ENCODE data around the gene PHF14. TPM values are rescaled to one million over a fixed set of nuclear protein-coding genes. Genes with fewer than 3 reads are reported as not detected.

PHF14 gene
- total RNA-seq, 1 experiment from 2014 or later, result 49.3 TPM

DNA sequence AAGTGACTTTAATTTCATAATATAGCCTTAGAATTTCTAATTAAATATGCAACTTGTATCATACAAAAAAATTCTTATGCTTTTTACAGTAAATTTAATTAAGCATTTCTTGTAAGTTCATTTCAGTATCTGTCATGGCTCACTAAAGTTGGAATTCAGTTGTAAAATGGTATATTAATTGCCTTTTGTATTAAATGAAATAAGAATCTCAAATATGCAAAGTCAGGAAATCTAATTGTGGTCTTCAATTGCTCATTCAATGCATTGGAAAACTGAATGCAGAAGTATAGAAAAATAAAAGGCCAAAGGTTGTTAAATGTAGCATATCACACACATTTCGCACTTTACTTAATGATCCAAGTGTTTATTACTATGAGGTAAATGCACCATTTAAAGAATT is 189.5 kb downstream of the PHF14 start:
- H4K20me1 ChIP-seq (ENCODE audit: insufficient read depth), result no peaks in the 10 kb centered on the region
- no peak overlapping the region for H3K4me2 ChIP-seq
- no peaks in the 10 kb centered on the region for H3K9me3 ChIP-seq (ENCODE audit: insufficient read depth, low read depth)
- intact Hi-C loops (cut with micrococcal nuclease; ENCODE audit: unreplicated experiment), result no loop called here
- DNase-seq, result no peak
- H3K36me3 ChIP-seq (ENCODE audit: low read depth), result no peaks in the 10 kb centered on the region
- TF ChIP-seq CTCF (conservative IDR thresholded peaks at IDR 0.05) (no peak), EZH2 (IDR thresholded peaks at IDR 0.05; ENCODE audit: low read depth) (no peak)
- H3K27ac ChIP-seq, result no peak overlapping the region
- H3K9me2 ChIP-seq (ENCODE audit: insufficient read depth), result no peaks in the 10 kb centered on the region
- CTCF ChIA-PET, result no interaction called here
- POLR2A ChIA-PET (ENCODE audit: unreplicated experiment), result no interaction called here
- H3K4me3 ChIP-seq, result no peak overlapping the region
- H3K79me2 ChIP-seq (ENCODE audit: low read depth), result no peaks in the 10 kb centered on the region
- H3K4me1 ChIP-seq (replicated peaks; ENCODE audit: insufficient read depth), result no peaks in the 10 kb centered on the region
- H3F3A ChIP-seq (ENCODE audit: insufficient read depth, low read depth), result 0 out of 2 replicates have a peak, but pooled peaks cover 3% of the 10 kb centered on the region
- no TSS peak for BruUV-seq (replicated peaks)
- no peaks in the 10 kb centered on the region for H3K27me3 ChIP-seq (ENCODE audit: insufficient read depth, low read depth)
- no peak overlapping the region for H2AFZ ChIP-seq

GRCh38 chr7:11166051-11166450 is 192.4 kb downstream of the PHF14 start:
- H3K36me3 ChIP-seq (ENCODE audit: low read depth), result no peaks in the 10 kb centered on the region
- BruUV-seq (replicated peaks), result no TSS peak
- H4K20me1 ChIP-seq (ENCODE audit: insufficient read depth), result no peaks in the 10 kb centered on the region
- H3K9me2 ChIP-seq (ENCODE audit: insufficient read depth), result no peaks in the 10 kb centered on the region
- no peak for TF ChIP-seq EZH2 (IDR thresholded peaks at IDR 0.05; ENCODE audit: low read depth)
- no peak for TF ChIP-seq CTCF (conservative IDR thresholded peaks at IDR 0.05)
- H3K4me1 ChIP-seq (replicated peaks; ENCODE audit: insufficient read depth), result no peaks in the 10 kb centered on the region
- H3K4me2 ChIP-seq, result no peak overlapping the region
- DNase-seq, result no peak
- H3K27ac ChIP-seq, result no peak overlapping the region
- H3K4me3 ChIP-seq, result no peak overlapping the region
- intact Hi-C loops (cut with micrococcal nuclease; ENCODE audit: unreplicated experiment), result no loop called here
- CTCF ChIA-PET, result no interaction called here
- POLR2A ChIA-PET (ENCODE audit: unreplicated experiment), result no interaction called here
- H3F3A ChIP-seq (ENCODE audit: insufficient read depth, low read depth), result 0 out of 2 replicates have a peak, but pooled peaks cover 3% of the 10 kb centered on the region
- H3K9me3 ChIP-seq (ENCODE audit: insufficient read depth, low read depth), result no peaks in the 10 kb centered on the region
- H3K79me2 ChIP-seq (ENCODE audit: low read depth), result no peaks in the 10 kb centered on the region
- H2AFZ ChIP-seq, result no peak overlapping the region
- no peaks in the 10 kb centered on the region for H3K27me3 ChIP-seq (ENCODE audit: insufficient read depth, low read depth)

GRCh38 chr7:11168650-11169170 is 195.0 kb downstream of the PHF14 start:
- intact Hi-C loops (cut with micrococcal nuclease; ENCODE audit: unreplicated experiment), result no loop called here
- 0 out of 2 replicates have a peak, but pooled peaks cover 3% of the 10 kb centered on the region for H3F3A ChIP-seq (ENCODE audit: insufficient read depth, low read depth)
- no peaks in the 10 kb centered on the region for H3K9me2 ChIP-seq (ENCODE audit: insufficient read depth)
- no peak overlapping the region for H3K4me3 ChIP-seq
- DNase-seq, result no peak
- H3K4me2 ChIP-seq, result no peak overlapping the region
- H4K20me1 ChIP-seq (ENCODE audit: insufficient read depth), result no peaks in the 10 kb centered on the region
- H3K27me3 ChIP-seq (ENCODE audit: insufficient read depth, low read depth), result no peaks in the 10 kb centered on the region
- H2AFZ ChIP-seq, result no peak overlapping the region
- ChIA-PET POLR2A (ENCODE audit: unreplicated experiment) (interaction anchor here (0.6 kb wide), 1 partner anchor 1907 kb away, joined by 4 read pairs; no protein-coding TSS in a partner anchor), CTCF (no interaction called here)
- TF ChIP-seq CTCF (conservative IDR thresholded peaks at IDR 0.05) (no peak), EZH2 (IDR thresholded peaks at IDR 0.05; ENCODE audit: low read depth) (no peak)
- H3K79me2 ChIP-seq (ENCODE audit: low read depth), result no peaks in the 10 kb centered on the region
- H3K4me1 ChIP-seq (replicated peaks; ENCODE audit: insufficient read depth), result no peaks in the 10 kb centered on the region
- H3K9me3 ChIP-seq (ENCODE audit: insufficient read depth, low read depth), result no peaks in the 10 kb centered on the region
- BruUV-seq (replicated peaks), result no TSS peak
- H3K27ac ChIP-seq, result no peak overlapping the region
- no peaks in the 10 kb centered on the region for H3K36me3 ChIP-seq (ENCODE audit: low read depth)
